ENCODE data around the gene FRMD4A.

GRCh38 chr10:13829790-13830189 is 500.9 kb downstream of the FRMD4A start:
- TF ChIP-seq CTCF (IDR thresholded peaks at IDR 0.05; ENCODE audit: low read length) (no peak), EZH2 (optimal IDR thresholded peaks at IDR 0.05; ENCODE audit: low read depth, low read length) (no peak)

All from MM.1S (cell line).